ENCODE results near the gene PPP6R2. TPM values are rescaled to one million over a fixed set of nuclear protein-coding genes. Genes with fewer than 3 reads are reported as not detected.

The PPP6R2 gene
- total RNA-seq, 1 experiment from 2014 or later = 47.8 TPM

GRCh38 chr22:50302041-50302541, 41.0 kb upstream of the PPP6R2 start:
- no peak overlapping the region for H3K27ac Mint-ChIP-seq
- CTCF ChIA-PET = interaction anchor here (0.5 to 2.3 kb wide), 6 partner anchors 8 to 1867 kb away, joined by 3 to 16 read pairs (median 4); no protein-coding TSS in a partner anchor
- no peaks in the 10 kb centered on the region for H3K9me3 Mint-ChIP-seq
- ATAC-seq = no peak
- peaks cover 6% of the 10 kb centered on the region; the same call in 1 of the 2 replicates for H3K27me3 Mint-ChIP-seq (ENCODE audit: low read depth)
- no peaks in the 10 kb centered on the region for H3K36me3 Mint-ChIP-seq
- no peak for DNase-seq (ENCODE audit: low spot score)
- POLR2A ChIA-PET = interaction anchor here (1.5 kb wide), 1 partner anchor 9 kb away, joined by 3 read pairs; no protein-coding TSS in a partner anchor
- H3K4me3 Mint-ChIP-seq = no peak overlapping the region
- no peak for TF ChIP-seq HMGXB4 (CRISPR knock-in tag; IDR thresholded peaks at IDR 0.05)
- TF ChIP-seq FOXK1 (CRISPR knock-in tag; IDR thresholded peaks at IDR 0.05) = no peak
- no peak for TF ChIP-seq SMAD4 (CRISPR knock-in tag; IDR thresholded peaks at IDR 0.05)
- TF ChIP-seq ERG (CRISPR knock-in tag; IDR thresholded peaks at IDR 0.05) = no peak
- no peak for TF ChIP-seq NR1H2 (CRISPR knock-in tag; IDR thresholded peaks at IDR 0.05)
- no peak for TF ChIP-seq GTF2I (CRISPR knock-in tag; conservative IDR thresholded peaks at IDR 0.05)
- TF ChIP-seq MLX (CRISPR knock-in tag; IDR thresholded peaks at IDR 0.05) = no peak
- no peak for TF ChIP-seq ATF1 (CRISPR knock-in tag; IDR thresholded peaks at IDR 0.05)
- TF ChIP-seq TP53 (CRISPR knock-in tag; IDR thresholded peaks at IDR 0.05) = no peak
- no peak for TF ChIP-seq MAX (CRISPR knock-in tag; IDR thresholded peaks at IDR 0.05)
- TF ChIP-seq ZNF281 (CRISPR knock-in tag; IDR thresholded peaks at IDR 0.05) = no peak
- no peak for TF ChIP-seq ATF2 (CRISPR knock-in tag; IDR thresholded peaks at IDR 0.05; ENCODE audit: borderline replicate concordance, low read depth)
- no peak for TF ChIP-seq JAZF1 (CRISPR knock-in tag; IDR thresholded peaks at IDR 0.05)
- TF ChIP-seq ZNF512 (CRISPR knock-in tag; IDR thresholded peaks at IDR 0.05; ENCODE audit: borderline replicate concordance) = no peak
- TF ChIP-seq CTCF (IDR thresholded peaks at IDR 0.05) = no peak
- no peak for TF ChIP-seq RORB (CRISPR knock-in tag; IDR thresholded peaks at IDR 0.05)
- no peak for TF ChIP-seq ZMAT4 (CRISPR knock-in tag; IDR thresholded peaks at IDR 0.05)
- peaks cover 37% of the 10 kb centered on the region for H3K4me1 Mint-ChIP-seq
